Activated CD4-positive, alpha-beta memory T cell treated with anti-CD3 and anti-CD28 coated beads for 36 hours (primary cell): ENCODE measurements around the gene LRRC57. TPM values are rescaled to one million over a fixed set of nuclear protein-coding genes. Genes with fewer than 3 reads are reported as not detected.
"Not testable (repeated sequence)": the region's sequence is repeated elsewhere in the genome, so short reads cannot be mapped to it uniquely, and the experiment has no call there.

Experiments
- CTCF ChIA-PET: fragments of 350-600 bp; sonication (Branson Sonifier 250); formaldehyde crosslinking; loops from one replicate; lab custom pipeline; 2021; ENCODE audit warnings: antibody characterized with exemption, inconsistent platforms; lab: Charles Lee
- POLR2A ChIA-PET: fragments of 350-600 bp; sonication (Branson Sonifier 250); formaldehyde crosslinking; loops from one replicate; lab custom pipeline; 2021; ENCODE audit warnings: antibody characterized with exemption; lab: Charles Lee
- DNase-seq: peaks from one replicate; pipeline ENCODE4 v3.0.0-alpha.2; 2020
- H3K27ac Mint-ChIP-seq: one replicate; pipeline ENCODE4 v1.8.0; 2021; ENCODE audit warnings: mixed read lengths
- H3K27me3 Mint-ChIP-seq: one replicate; pipeline ENCODE4 v1.8.0; 2021; ENCODE audit warnings: mixed read lengths
- H3K36me3 Mint-ChIP-seq: one replicate; pipeline ENCODE4 v1.8.0; 2021; ENCODE audit warnings: mixed read lengths
- H3K4me1 Mint-ChIP-seq: one replicate; pipeline ENCODE4 v1.8.0; 2021; ENCODE audit warnings: low read depth, mixed read lengths
- H3K4me3 Mint-ChIP-seq: one replicate; pipeline ENCODE4 v1.8.0; 2021; ENCODE audit warnings: mild to moderate bottlenecking, mixed read lengths
- H3K9me3 Mint-ChIP-seq: one replicate; pipeline ENCODE4 v1.8.0; 2021; ENCODE audit warnings: mixed read lengths
- intact Hi-C: fragments of 100-400 bp; cut with micrococcal nuclease; formaldehyde crosslinking; loops from one replicate; pipeline ENCODE4 v1.15.1; 2023
- total RNA-seq, 2 experiments: library from RNA; stranded (reverse); gene quantifications; one replicate each; pipeline ENCODE4 v1.2.3, GENCODE V29; 2021

LRRC57 gene
- total RNA-seq, 2 experiments from 2014 or later, result 15.7 to 17.2 TPM

DNA sequence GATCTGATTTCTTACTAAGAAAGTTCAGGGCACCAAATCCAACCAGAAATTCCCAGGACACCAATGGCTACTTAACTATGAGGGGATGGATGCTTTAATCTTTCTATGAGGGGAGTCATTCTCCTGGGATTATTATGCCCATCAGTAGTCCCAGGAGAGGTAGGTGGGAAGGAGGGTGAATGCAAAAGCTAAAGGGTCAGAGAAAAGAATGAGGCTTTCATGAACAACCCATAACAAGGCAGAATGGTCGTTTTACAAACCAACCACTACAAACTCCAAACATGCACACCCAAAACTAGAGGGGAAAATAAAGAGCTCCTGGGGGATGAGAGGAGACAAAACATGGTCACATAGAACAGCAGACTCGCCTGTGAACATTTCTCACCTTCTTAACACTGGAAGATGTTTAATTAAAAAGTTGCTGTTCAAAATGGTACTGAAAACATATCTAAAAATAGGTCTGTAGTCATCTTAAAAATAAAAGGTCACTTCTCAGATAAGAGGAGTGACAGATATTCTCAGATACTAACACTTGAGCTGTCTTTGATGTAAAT lies 30.5 kb upstream of the LRRC57 start:
- ChIA-PET CTCF (no interaction called here), POLR2A (no interaction called here)
- no peak overlapping the region for H3K27ac Mint-ChIP-seq
- peaks cover 30% of the 10 kb centered on the region for H3K4me1 Mint-ChIP-seq
- no peaks in the 10 kb centered on the region for H3K36me3 Mint-ChIP-seq
- no peak overlapping the region for H3K4me3 Mint-ChIP-seq
- peaks cover 19% of the 10 kb centered on the region for H3K27me3 Mint-ChIP-seq
- H3K9me3 Mint-ChIP-seq, result no peaks in the 10 kb centered on the region
- intact Hi-C loops, result loop anchor here (5.0 to 10.0 kb wide), 4 partner anchors 158 to 606 kb away; partner anchors contain the start of genes CCNDBP1, CDAN1, GANC and TMEM87A
- no peak for DNase-seq

GRCh38 chr15:42577514-42578031 lies 29.0 kb upstream of the LRRC57 start:
- intact Hi-C loops, result loop anchor here (5.0 to 10.0 kb wide), 4 partner anchors 160 to 607 kb away; partner anchors contain the start of genes CCNDBP1, CDAN1, GANC and TMEM87A
- H3K27ac Mint-ChIP-seq, result no peak overlapping the region
- no peaks in the 10 kb centered on the region for H3K36me3 Mint-ChIP-seq
- H3K9me3 Mint-ChIP-seq, result no peaks in the 10 kb centered on the region
- H3K4me1 Mint-ChIP-seq, result peaks cover 30% of the 10 kb centered on the region
- H3K27me3 Mint-ChIP-seq, result peaks cover 19% of the 10 kb centered on the region
- CTCF ChIA-PET, result no interaction called here
- H3K4me3 Mint-ChIP-seq, result no peak overlapping the region
- POLR2A ChIA-PET, result no interaction called here
- DNase-seq, result no peak

- peaks cover 26% of the 10 kb centered on the region for H3K4me1 Mint-ChIP-seq
- H3K27ac Mint-ChIP-seq, result no peak overlapping the region
- H3K4me3 Mint-ChIP-seq, result peak overlapping the region; percentile 84
- intact Hi-C loops, result loop anchor here (5.0 to 10.0 kb wide), 4 partner anchors 161 to 608 kb away; partner anchors contain the start of genes CCNDBP1, CDAN1, GANC and TMEM87A
- H3K9me3 Mint-ChIP-seq, result no peaks in the 10 kb centered on the region
- no peaks in the 10 kb centered on the region for H3K36me3 Mint-ChIP-seq
- CTCF ChIA-PET, result no interaction called here
- POLR2A ChIA-PET, result no interaction called here
- no peak for DNase-seq
- H3K27me3 Mint-ChIP-seq, result peaks cover 19% of the 10 kb centered on the region
Measured at GRCh38 chr15:42576776-42577175, 28.2 kb upstream of the LRRC57 start.

DNA sequence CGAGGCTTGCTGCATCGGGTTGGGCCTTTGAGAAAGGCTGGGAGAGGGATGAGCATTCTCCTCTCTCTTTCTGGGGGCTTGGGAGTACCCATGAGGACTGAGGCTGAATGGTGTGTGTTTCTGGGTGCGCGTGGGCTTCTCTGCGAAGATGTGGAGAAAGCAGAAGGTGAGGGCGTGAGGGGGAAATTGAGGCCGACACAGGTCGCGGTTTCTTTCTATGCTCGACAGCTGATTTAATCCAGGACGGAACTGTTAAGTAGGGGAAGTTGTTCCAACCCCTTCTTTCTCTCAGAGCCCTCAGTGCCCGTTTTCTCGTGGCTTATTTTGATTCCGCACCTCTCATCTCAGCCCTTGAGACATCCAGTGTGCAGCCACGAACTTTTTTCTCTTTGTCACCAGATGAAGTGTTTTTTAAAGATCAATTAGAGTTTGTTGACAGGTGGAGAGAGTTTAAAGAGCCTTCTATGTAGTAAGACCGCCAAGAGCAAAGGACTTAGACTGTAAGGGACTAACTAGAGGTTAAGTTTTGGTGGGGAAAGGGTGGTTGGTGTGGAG lies 27.5 kb upstream of the LRRC57 start:
- intact Hi-C loops, result loop anchor here (5.0 to 10.0 kb wide), 4 partner anchors 161 to 609 kb away; partner anchors contain the start of genes CCNDBP1, CDAN1, GANC and TMEM87A
- ChIA-PET CTCF (interaction anchor here (1.0 to 1.5 kb wide), 3 partner anchors 20 to 75 kb away, joined by 3 to 5 read pairs (median 4); partner anchors contain the start of genes HAUS2 and LRRC57), POLR2A (interaction anchor here (0.7 to 2.0 kb wide), 2 partner anchors 28 to 85 kb away, joined by 3 to 9 read pairs; partner anchors contain the start of genes HAUS2, LRRC57 and ZNF106)
- Mint-ChIP-seq H3K27me3 (peaks cover 19% of the 10 kb centered on the region), H3K36me3 (no peaks in the 10 kb centered on the region), H3K4me3 (peak overlapping the region; percentile 84), H3K27ac (no peak overlapping the region), H3K4me1 (peaks cover 20% of the 10 kb centered on the region), H3K9me3 (no peaks in the 10 kb centered on the region)
- DNase-seq, result no peak

- peak; percentile 97 for DNase-seq
- POLR2A ChIA-PET, result interaction anchor here (0.7 to 2.0 kb wide), 2 partner anchors 27 to 84 kb away, joined by 3 to 9 read pairs; partner anchors contain the start of genes HAUS2, LRRC57 and ZNF106
- H3K36me3 Mint-ChIP-seq, result no peaks in the 10 kb centered on the region
- intact Hi-C loops, result loop anchor here (1.0 to 10.0 kb wide), 7 partner anchors 27 to 609 kb away; partner anchors contain the start of genes CCNDBP1, CDAN1, GANC and HAUS2
- H3K27ac Mint-ChIP-seq, result no peak within 1 kb of the TSS
- CTCF ChIA-PET, result interaction anchor here (1.0 to 1.5 kb wide), 3 partner anchors 20 to 76 kb away, joined by 3 to 5 read pairs (median 4); partner anchors contain the start of genes HAUS2 and LRRC57
- H3K4me1 Mint-ChIP-seq, result peaks cover 15% of the 10 kb centered on the region
- peaks cover 15% of the 10 kb centered on the region for H3K27me3 Mint-ChIP-seq
- peak within 1 kb of the TSS; percentile 84 for H3K4me3 Mint-ChIP-seq
- H3K9me3 Mint-ChIP-seq, result no peaks in the 10 kb centered on the region
Measured at GRCh38 chr15:42575188-42576039, 26.8 kb upstream of the LRRC57 start, which contains the start of gene STARD9. STARD9 (plus strand) TSS chr15:42575606; CDS start chr15:42575716, 110 bp downstream.

DNA sequence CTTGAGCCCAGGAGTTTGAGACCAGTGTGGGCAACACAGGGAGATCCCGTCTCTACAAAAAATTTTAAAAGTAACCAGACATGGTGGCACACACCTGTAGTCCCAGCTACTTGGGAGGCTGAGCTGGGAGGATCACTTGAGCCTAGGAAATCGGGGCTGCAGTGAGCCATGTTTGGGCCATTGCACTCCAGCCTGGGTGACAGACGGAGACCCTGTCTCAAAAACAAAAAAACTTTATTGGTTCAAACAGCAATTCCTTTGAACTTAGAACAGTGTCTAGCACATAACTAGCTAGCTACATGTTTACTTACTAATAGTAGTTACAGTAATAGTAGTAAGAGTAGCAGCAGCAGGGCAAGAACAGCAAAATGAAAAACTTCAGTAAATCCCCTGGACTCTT lies 10.1 kb upstream of the LRRC57 start:
- intact Hi-C loops, result no loop called here
- no peak for DNase-seq
- ChIA-PET CTCF (interaction anchor here (0.8 kb wide), 1 partner anchor 31 kb away, joined by 3 read pairs; no protein-coding TSS in a partner anchor), POLR2A (no interaction called here)
- Mint-ChIP-seq H3K9me3 (no peaks in the 10 kb centered on the region), H3K27me3 (no peaks in the 10 kb centered on the region), H3K36me3 (peaks cover 24% of the 10 kb centered on the region), H3K27ac (no peak overlapping the region), H3K4me3 (no peak overlapping the region), H3K4me1 (peaks cover 4% of the 10 kb centered on the region)

DNA sequence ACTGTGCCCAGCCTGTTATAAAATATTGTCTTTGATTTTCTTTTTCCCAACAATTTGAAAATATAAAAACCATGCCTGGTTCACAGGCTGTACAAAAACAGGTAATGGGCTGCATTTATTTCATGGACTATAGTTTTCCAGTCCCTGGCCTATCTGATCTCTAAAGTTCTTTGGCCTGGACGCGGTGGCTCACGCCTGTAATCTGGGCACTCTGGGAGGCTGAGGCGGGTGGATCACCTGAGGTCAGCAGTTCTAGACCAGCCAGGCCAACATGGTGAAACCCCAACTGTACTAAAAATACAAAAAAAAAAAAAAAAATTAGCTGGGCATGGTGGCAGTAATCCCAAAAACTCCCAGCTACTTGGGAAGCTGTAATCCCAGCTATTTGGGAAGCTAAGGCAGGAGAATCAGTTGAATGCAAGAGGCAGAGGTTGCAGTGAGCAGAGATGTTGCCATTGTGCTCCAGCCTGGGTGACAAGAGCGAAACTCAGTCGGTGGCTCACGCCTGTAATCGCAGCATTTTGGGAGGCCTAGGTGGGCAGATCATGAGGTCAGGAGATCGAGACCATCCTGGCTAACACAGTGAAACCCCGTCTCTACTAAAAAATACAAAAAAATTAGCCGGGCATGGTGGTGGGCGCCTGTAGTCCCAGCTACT lies 8.1 kb upstream of the LRRC57 start:
- H3K27ac Mint-ChIP-seq, H3K27me3 Mint-ChIP-seq, DNase-seq, POLR2A ChIA-PET, H3K4me3 Mint-ChIP-seq, intact Hi-C loops, H3K9me3 Mint-ChIP-seq: not testable (repeated sequence)
- peaks cover 19% of the 10 kb centered on the region for H3K36me3 Mint-ChIP-seq
- CTCF ChIA-PET, result interaction anchor here (0.7 kb wide), 1 partner anchor 28 kb away, joined by 3 read pairs; no protein-coding TSS in a partner anchor
- peaks cover 14% of the 10 kb centered on the region for H3K4me1 Mint-ChIP-seq

DNA sequence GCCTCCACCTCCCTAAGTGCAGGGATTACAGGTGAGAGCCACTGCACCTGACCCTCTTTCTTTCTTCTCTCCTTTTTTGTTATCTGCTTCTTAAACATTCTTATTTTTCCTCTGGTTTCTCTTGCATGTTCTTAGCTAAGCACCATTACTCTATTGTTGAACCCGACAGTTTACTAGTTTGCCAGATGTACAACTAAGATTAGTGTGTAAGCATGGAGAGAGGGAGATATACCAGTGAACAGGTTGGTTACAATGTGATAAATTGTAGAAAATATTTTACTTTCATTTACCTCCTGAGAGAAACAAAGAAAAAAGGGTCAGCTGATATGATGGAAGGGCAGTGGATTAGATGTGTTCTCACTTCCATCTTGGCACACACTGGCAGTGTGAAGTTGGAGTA lies 5.0 kb upstream of the LRRC57 start:
- peaks cover 9% of the 10 kb centered on the region for H3K36me3 Mint-ChIP-seq
- H3K4me3 Mint-ChIP-seq, result no peak overlapping the region
- CTCF ChIA-PET, result no interaction called here
- H3K27me3 Mint-ChIP-seq, result no peaks in the 10 kb centered on the region
- POLR2A ChIA-PET, result no interaction called here
- DNase-seq, result no peak
- no peak overlapping the region for H3K27ac Mint-ChIP-seq
- intact Hi-C loops, result no loop called here
- no peaks in the 10 kb centered on the region for H3K9me3 Mint-ChIP-seq
- H3K4me1 Mint-ChIP-seq, result peaks cover 30% of the 10 kb centered on the region

GRCh38 chr15:42549741-42550392 lies 1.3 kb upstream of the LRRC57 start:
- Mint-ChIP-seq H3K36me3 (peaks cover 23% of the 10 kb centered on the region), H3K4me1 (peaks cover 62% of the 10 kb centered on the region), H3K9me3 (no peaks in the 10 kb centered on the region), H3K27ac (peak overlapping the region; percentile 31), H3K4me3 (peak overlapping the region; percentile 95), H3K27me3 (no peaks in the 10 kb centered on the region)
- CTCF ChIA-PET, result no interaction called here
- no peak for DNase-seq
- intact Hi-C loops, result loop anchor here (2.0 kb wide), 1 partner anchor 59 kb away; the partner anchor contains the start of gene ZNF106
- POLR2A ChIA-PET, result interaction anchor here (0.6 to 1.9 kb wide), 3 partner anchors 11 to 59 kb away, joined by 3 to 10 read pairs (median 5); partner anchors contain the start of genes SNAP23 and ZNF106

DNA sequence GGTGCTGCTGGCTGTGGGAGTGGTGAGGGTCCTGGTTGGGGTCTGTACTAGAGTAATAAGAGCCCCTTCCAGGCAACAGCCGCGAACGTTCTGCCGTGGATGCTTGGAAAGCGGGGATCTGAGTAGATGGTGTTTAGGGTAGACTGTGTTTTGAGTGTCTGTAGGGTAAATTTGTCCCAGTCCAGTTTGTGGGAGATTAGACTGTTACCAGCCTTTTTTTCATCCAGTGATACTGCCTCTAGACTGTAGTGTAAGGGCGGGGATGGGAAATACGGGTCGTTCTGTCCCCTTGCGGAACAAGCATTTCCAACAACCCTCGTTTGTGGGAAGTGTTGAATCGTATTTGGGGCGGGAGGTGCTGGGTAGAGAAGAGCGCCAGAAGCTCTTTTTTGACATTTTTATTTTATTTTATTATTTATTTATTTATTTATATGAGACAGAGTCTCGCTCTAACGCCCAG lies 469 bp upstream of the LRRC57 start:
- POLR2A ChIA-PET, result interaction anchor here (0.6 to 2.1 kb wide), 5 partner anchors 25 to 91 kb away, joined by 3 to 10 read pairs (median 5); partner anchors contain the start of genes SNAP23, STARD9 and ZNF106
- CTCF ChIA-PET, result interaction anchor here (1.3 kb wide), 1 partner anchor 26 kb away, joined by 4 read pairs; the partner anchor contains the start of gene STARD9
- no peaks in the 10 kb centered on the region for H3K9me3 Mint-ChIP-seq
- peak overlapping the region; percentile 95 for H3K4me3 Mint-ChIP-seq
- peaks cover 63% of the 10 kb centered on the region for H3K4me1 Mint-ChIP-seq
- H3K27ac Mint-ChIP-seq, result peak overlapping the region; percentile 89
- DNase-seq, result no peak
- H3K36me3 Mint-ChIP-seq, result peaks cover 24% of the 10 kb centered on the region
- no peaks in the 10 kb centered on the region for H3K27me3 Mint-ChIP-seq
- intact Hi-C loops, result loop anchor here (2.0 kb wide), 1 partner anchor 58 kb away; the partner anchor contains the start of gene ZNF106
